ENCODE data around the gene FTHL17. TPM values are rescaled to one million over a fixed set of nuclear protein-coding genes. Genes with fewer than 3 reads are reported as not detected.

Gene FTHL17
- total RNA-seq, 4 donors from 2014 or later, result not detected

DNA sequence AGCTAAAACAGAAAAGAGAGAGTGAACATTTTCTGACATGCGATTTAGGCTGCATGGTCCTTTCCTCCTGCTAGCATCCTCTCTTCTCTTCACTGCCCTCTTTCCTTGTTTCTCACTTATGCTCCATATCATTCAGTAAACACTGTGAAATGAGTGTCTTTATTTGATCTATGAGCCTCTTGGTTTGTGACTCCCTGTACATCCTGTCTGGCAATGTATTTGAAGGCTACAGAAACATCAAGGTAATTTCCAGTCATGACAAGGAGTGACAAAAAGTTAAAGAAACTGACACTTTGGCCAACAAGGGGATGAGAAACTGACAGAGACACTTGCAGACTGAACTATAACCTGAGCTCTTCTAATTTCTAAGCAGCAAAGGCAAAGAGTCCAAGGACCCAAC, 8.7 kb downstream of the FTHL17 start:
- no peaks in the 10 kb centered on the region for H3K4me1 ChIP-seq
- WGBS, 2 donors (ENCODE audit: low coverage in 1 of 2), result 89% methylated on average over 1 of the region's 1 CpG; no CpG with 5 or more reads in 1 of the 2 donors
- H3K9me3 ChIP-seq, result no peaks in the 10 kb centered on the region
- no peak for TF ChIP-seq POLR2A (IDR thresholded peaks at IDR 0.05)
- TF ChIP-seq, protein P1, sequence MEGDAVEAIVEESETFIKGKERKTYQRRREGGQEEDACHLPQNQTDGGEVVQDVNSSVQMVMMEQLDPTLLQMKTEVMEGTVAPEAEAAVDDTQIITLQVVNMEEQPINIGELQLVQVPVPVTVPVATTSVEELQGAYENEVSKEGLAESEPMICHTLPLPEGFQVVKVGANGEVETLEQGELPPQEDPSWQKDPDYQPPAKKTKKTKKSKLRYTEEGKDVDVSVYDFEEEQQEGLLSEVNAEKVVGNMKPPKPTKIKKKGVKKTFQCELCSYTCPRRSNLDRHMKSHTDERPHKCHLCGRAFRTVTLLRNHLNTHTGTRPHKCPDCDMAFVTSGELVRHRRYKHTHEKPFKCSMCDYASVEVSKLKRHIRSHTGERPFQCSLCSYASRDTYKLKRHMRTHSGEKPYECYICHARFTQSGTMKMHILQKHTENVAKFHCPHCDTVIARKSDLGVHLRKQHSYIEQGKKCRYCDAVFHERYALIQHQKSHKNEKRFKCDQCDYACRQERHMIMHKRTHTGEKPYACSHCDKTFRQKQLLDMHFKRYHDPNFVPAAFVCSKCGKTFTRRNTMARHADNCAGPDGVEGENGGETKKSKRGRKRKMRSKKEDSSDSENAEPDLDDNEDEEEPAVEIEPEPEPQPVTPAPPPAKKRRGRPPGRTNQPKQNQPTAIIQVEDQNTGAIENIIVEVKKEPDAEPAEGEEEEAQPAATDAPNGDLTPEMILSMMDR (IDR thresholded peaks at IDR 0.05), result no peak
- TF ChIP-seq POLR2AphosphoS5 (IDR thresholded peaks at IDR 0.05), result no peak
- no peak for TF ChIP-seq EP300 (IDR thresholded peaks at IDR 0.05)
- no peaks in the 10 kb centered on the region for H3K36me3 ChIP-seq
- H3K27ac ChIP-seq, result no peak overlapping the region
- ATAC-seq, result no peak
- H3K4me3 ChIP-seq, result no peak overlapping the region
- no peaks in the 10 kb centered on the region for H3K27me3 ChIP-seq

DNA sequence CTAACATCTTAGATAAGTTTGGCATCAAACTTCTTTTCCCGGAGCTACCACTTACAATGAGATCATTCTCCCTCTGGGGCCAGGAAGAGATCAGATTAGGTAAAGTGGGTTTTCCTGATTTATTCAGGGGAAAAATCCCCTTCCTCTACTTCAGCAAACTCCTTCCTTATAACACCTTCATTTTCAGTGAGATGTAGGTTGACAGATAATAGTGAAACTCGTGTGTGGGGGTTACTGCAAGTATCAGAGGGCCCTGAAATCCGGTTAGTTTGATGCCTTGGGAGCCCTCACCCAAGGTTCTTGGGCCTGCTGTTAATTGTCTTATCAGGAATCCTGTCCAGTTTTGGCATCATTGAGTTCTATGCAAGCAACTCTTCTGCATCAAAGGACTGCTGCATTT, 10.8 kb downstream of the FTHL17 start:
- H3K36me3 ChIP-seq, result no peaks in the 10 kb centered on the region
- no peak for TF ChIP-seq POLR2A (IDR thresholded peaks at IDR 0.05)
- TF ChIP-seq POLR2AphosphoS5 (IDR thresholded peaks at IDR 0.05), result no peak
- no peak for TF ChIP-seq EP300 (IDR thresholded peaks at IDR 0.05)
- TF ChIP-seq, protein P1 (IDR thresholded peaks at IDR 0.05), result no peak
- 33 to 56% methylated on average over 1 to 3 of the region's 3 CpGs for WGBS, 2 donors (ENCODE audit: low coverage in 1 of 2)
- no peaks in the 10 kb centered on the region for H3K9me3 ChIP-seq
- H3K27ac ChIP-seq, result no peak overlapping the region
- H3K27me3 ChIP-seq, result no peaks in the 10 kb centered on the region
- no peak overlapping the region for H3K4me3 ChIP-seq
- no peaks in the 10 kb centered on the region for H3K4me1 ChIP-seq
- ATAC-seq, result no peak

GRCh38 chrX:31060016-31060415, 11.8 kb downstream of the FTHL17 start:
- no peaks in the 10 kb centered on the region for H3K9me3 ChIP-seq
- WGBS, 2 donors (ENCODE audit: low coverage in 1 of 2), result 38 to 54% methylated on average over 1 to 4 of the region's 4 CpGs
- H3K27me3 ChIP-seq, result no peaks in the 10 kb centered on the region
- no peak overlapping the region for H3K27ac ChIP-seq
- no peak for TF ChIP-seq POLR2A (IDR thresholded peaks at IDR 0.05)
- no peak for TF ChIP-seq POLR2AphosphoS5 (IDR thresholded peaks at IDR 0.05)
- no peak for TF ChIP-seq EP300 (IDR thresholded peaks at IDR 0.05)
- TF ChIP-seq, protein P1 (IDR thresholded peaks at IDR 0.05), result no peak
- no peaks in the 10 kb centered on the region for H3K36me3 ChIP-seq
- H3K4me1 ChIP-seq, result no peaks in the 10 kb centered on the region
- ATAC-seq, result no peak
- H3K4me3 ChIP-seq, result no peak overlapping the region

DNA sequence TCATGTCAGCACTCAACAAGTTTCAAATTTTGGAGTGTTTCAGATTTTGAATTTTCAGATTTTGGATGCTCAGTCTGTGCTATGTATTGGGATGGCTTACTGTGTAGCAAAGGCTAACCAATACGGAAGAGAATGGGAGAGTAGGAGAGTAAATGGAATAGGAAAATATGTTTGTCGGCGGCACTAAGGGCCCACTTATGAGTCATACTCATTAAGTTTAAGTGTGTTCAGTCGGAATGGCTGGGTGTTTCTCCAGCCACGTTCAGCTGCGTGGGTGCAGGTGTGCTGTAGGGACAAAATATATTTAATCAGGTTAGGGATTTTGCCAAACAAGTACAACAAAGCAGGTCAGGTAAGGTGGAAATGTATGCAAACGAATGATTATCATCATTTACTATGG, 13.6 kb downstream of the FTHL17 start:
- Histone ChIP-seq H3K9me3 (no peaks in the 10 kb centered on the region), H3K27me3 (no peaks in the 10 kb centered on the region), H3K4me3 (no peak overlapping the region), H3K4me1 (no peaks in the 10 kb centered on the region), H3K36me3 (no peaks in the 10 kb centered on the region), H3K27ac (no peak overlapping the region)
- 93% methylated on average over 3 of the region's 7 CpGs; no CpG with 5 or more reads in 1 of the 2 donors for WGBS, 2 donors (ENCODE audit: low coverage in 1 of 2)
- no peak for ATAC-seq
- no peak for TF ChIP-seq POLR2AphosphoS5 (IDR thresholded peaks at IDR 0.05)
- TF ChIP-seq, protein P1 (IDR thresholded peaks at IDR 0.05), result no peak
- TF ChIP-seq EP300 (IDR thresholded peaks at IDR 0.05), result no peak

DNA sequence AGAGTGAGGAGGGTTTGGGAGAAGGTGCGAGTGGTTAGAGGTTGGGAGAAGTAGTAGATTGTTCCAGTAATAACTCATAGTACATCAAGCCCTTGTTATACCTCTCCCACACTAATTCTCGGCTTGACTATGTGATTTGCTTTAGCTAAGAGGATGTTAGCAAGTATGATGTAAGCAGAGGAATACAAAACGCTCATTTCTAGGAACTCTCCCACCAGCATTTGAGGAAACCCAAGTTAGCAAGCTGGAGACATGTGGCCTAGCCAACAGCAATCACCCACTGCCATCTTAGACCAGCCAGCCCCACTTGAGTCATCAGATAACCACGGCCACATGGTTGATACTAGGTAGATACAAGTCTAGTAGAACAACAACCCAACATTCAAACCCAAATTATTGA, 14.2 kb downstream of the FTHL17 start:
- no peak overlapping the region for H3K4me3 ChIP-seq
- no peaks in the 10 kb centered on the region for H3K4me1 ChIP-seq
- no peaks in the 10 kb centered on the region for H3K27me3 ChIP-seq
- no peak for ATAC-seq
- TF ChIP-seq EP300 (IDR thresholded peaks at IDR 0.05) (no peak), POLR2AphosphoS5 (IDR thresholded peaks at IDR 0.05) (no peak), POLR2A (IDR thresholded peaks at IDR 0.05) (no peak)
- TF ChIP-seq, protein P1 (IDR thresholded peaks at IDR 0.05), result no peak
- no peak overlapping the region for H3K27ac ChIP-seq
- H3K36me3 ChIP-seq, result no peaks in the 10 kb centered on the region
- no peaks in the 10 kb centered on the region for H3K9me3 ChIP-seq
- 75 to 92% methylated on average over 4 of the region's 4 CpGs for WGBS, 2 donors (ENCODE audit: low coverage in 1 of 2)
